Liver (tissue), 9 donors: ENCODE results near the gene NFKBIB. TPM values are rescaled to one million over a fixed set of nuclear protein-coding genes. Genes with fewer than 3 reads are reported as not detected.

ENCODE experiments used
- DNase-seq: peaks from one replicate; pipeline ENCODE4 v3.0.0-alpha.2; 2017; ENCODE audit warnings: low spot score
- H3K27ac ChIP-seq, 2 donors: one replicate each; pipeline ENCODE4 v1.7.0; 2013; ENCODE audit warnings: inconsistent platforms in 2 of 2, low read length in 2 of 2, control low read depth in 1 of 2, low read depth in 1 of 2, mild to moderate bottlenecking in 1 of 2
- H3K27me3 ChIP-seq, 4 donors: one replicate each; pipeline versions ENCODE4 v1.6.1 to v1.7.0; 2013; ENCODE audit warnings: low read length in 3 of 4, inconsistent platforms in 1 of 4, mild to moderate bottlenecking in 1 of 4, moderate library complexity in 1 of 4; ENCODE audit not compliant: control insufficient read depth in 4 of 4, insufficient read depth in 4 of 4
- H3K36me3 ChIP-seq, 4 donors: one replicate each; pipeline versions ENCODE4 v1.6.1 to v1.7.0; 2013; ENCODE audit warnings: low read length in 3 of 4, mild to moderate bottlenecking in 3 of 4, low read depth in 1 of 4, moderate library complexity in 1 of 4; ENCODE audit not compliant: control insufficient read depth in 4 of 4, insufficient read depth in 3 of 4
- H3K4me1 ChIP-seq, 4 donors: one replicate each; pipeline versions ENCODE4 v1.6.1 to v1.7.0; 2013; ENCODE audit warnings: low read length in 3 of 4, mild to moderate bottlenecking in 3 of 4, moderate library complexity in 1 of 4; ENCODE audit not compliant: control insufficient read depth in 4 of 4, insufficient read depth in 4 of 4
- H3K4me3 ChIP-seq, 3 donors: one replicate each; pipeline versions ENCODE4 v1.6.1 to v1.7.0; 2013; ENCODE audit warnings: low read length in 3 of 3, control low read depth in 1 of 3, low read depth in 1 of 3, mild to moderate bottlenecking in 1 of 3
- H3K9ac ChIP-seq, 2 donors: one replicate each; pipeline ENCODE4 v1.7.0; 2013; ENCODE audit warnings: low read length in 2 of 2, mild to moderate bottlenecking in 2 of 2, moderate library complexity in 2 of 2, control low read depth in 1 of 2, low read depth in 1 of 2
- H3K9me3 ChIP-seq, 4 donors: one replicate each; pipeline versions ENCODE4 v1.6.1 to v1.7.0; 2013; ENCODE audit warnings: low read length in 3 of 4; ENCODE audit not compliant: control insufficient read depth in 4 of 4
- EGR1 ChIP-seq, 2 donors: IDR thresholded peaks; 2 replicates each; pipeline ENCODE4 v1.6.1; 2016 to 2018; ENCODE audit warnings: antibody characterized with exemption in 2 of 2, low read depth in 2 of 2
- FOXA1 ChIP-seq: IDR thresholded peaks from 2 replicates; pipeline ENCODE4 v1.6.1; 2016; ENCODE audit warnings: antibody characterized with exemption
- FOXA2 ChIP-seq: IDR thresholded peaks from 2 replicates; pipeline ENCODE4 v1.6.1; 2016; ENCODE audit warnings: antibody characterized with exemption
- GABPA ChIP-seq, 2 donors: IDR thresholded peaks in 1 of 2; conservative IDR thresholded peaks in 1 of 2; 2 replicates each; pipeline ENCODE4 v1.6.1; 2016; ENCODE audit warnings: antibody characterized with exemption in 2 of 2, mild to moderate bottlenecking in 1 of 2, moderate library complexity in 1 of 2
- HNF4A ChIP-seq, 2 donors: conservative IDR thresholded peaks; 2 replicates each; pipeline ENCODE4 v1.6.1; 2016; ENCODE audit warnings: antibody characterized with exemption in 2 of 2, mild to moderate bottlenecking in 2 of 2
- HNF4G ChIP-seq: IDR thresholded peaks from 2 replicates; pipeline ENCODE4 v1.6.1; 2016; ENCODE audit warnings: antibody characterized with exemption
- JUND ChIP-seq, 2 donors: IDR thresholded peaks; 2 replicates each; pipeline ENCODE4 v1.6.1; 2016; ENCODE audit warnings: antibody characterized with exemption in 2 of 2
- NR2F2 ChIP-seq: IDR thresholded peaks from 2 replicates; pipeline ENCODE4 v1.6.1; 2016; ENCODE audit warnings: antibody characterized with exemption
- RAD21 ChIP-seq, 2 donors: IDR thresholded peaks; 2 replicates each; pipeline ENCODE4 v1.6.1; 2016; ENCODE audit warnings: antibody characterized with exemption in 2 of 2, mild to moderate bottlenecking in 2 of 2
- RXRA ChIP-seq, 2 donors: IDR thresholded peaks; 2 replicates each; pipeline ENCODE4 v1.6.1; 2017 to 2018; ENCODE audit warnings: antibody characterized with exemption in 2 of 2, mild to moderate bottlenecking in 1 of 2
- SP1 ChIP-seq: IDR thresholded peaks from 2 replicates; pipeline ENCODE4 v1.6.1; 2018; ENCODE audit warnings: antibody characterized with exemption, mild to moderate bottlenecking
- TAF1 ChIP-seq: conservative IDR thresholded peaks from 2 replicates; pipeline ENCODE4 v1.6.1; 2016; ENCODE audit warnings: antibody characterized with exemption, mild to moderate bottlenecking
- YY1 ChIP-seq: IDR thresholded peaks from 2 replicates; pipeline ENCODE4 v1.6.1; 2016; ENCODE audit warnings: antibody characterized with exemption, mild to moderate bottlenecking
- WGBS: extraction: QIAGEN DNeasy Blood & Tissue Kit; methylation state at CpG from one replicate; pipeline ENCODE4 v1.1.7; 2013; 5-methylcytosine and 5-hydroxymethylcytosine counted together
- polyA plus RNA-seq, 2 donors: library from polyadenylated mRNA; stranded (reverse) in 1 of 2; unstranded in 1 of 2; fragments of 200-250 nt in 1 of 2; fragments of >200 nt in 1 of 2; fragmentation: Nextera tagmentation in 1 of 2; extraction: Ambion mirVana in 1 of 2; gene quantifications; one replicate each; pipeline versions ENCODE4 v1.2.1 to v1.2.3, GENCODE V29; 2013 to 2015
- total RNA-seq, 2 donors: library from RNA; depleted of rRNA; stranded (reverse); fragments of >200 nt; gene quantifications; one replicate each; pipeline ENCODE4 v1.2.3, GENCODE V29; 2014
- TF ChIP-seq, protein P1 (sequence below): IDR thresholded peaks from 2 replicates; pipeline ENCODE4 v1.6.1; 2016; ENCODE audit warnings: antibody characterized with exemption
- TF ChIP-seq, protein P2 (sequence below): IDR thresholded peaks from 2 replicates; pipeline ENCODE4 v1.6.1; 2016; ENCODE audit warnings: antibody characterized with exemption
- TF ChIP-seq, protein P3 (sequence below): IDR thresholded peaks from 2 replicates; pipeline ENCODE4 v1.6.1; 2016; ENCODE audit warnings: antibody characterized with exemption, mild to moderate bottlenecking
- TF ChIP-seq, protein P4 (sequence below): fragments of 150-350 bp; IDR thresholded peaks from 2 replicates; pipeline ENCODE4 v1.5.1; 2017; ENCODE audit warnings: improper control_type of control experiment, low read depth, low read length; ENCODE audit not compliant: missing input control
- TF ChIP-seq, protein P5 (sequence below): IDR thresholded peaks from 2 replicates; pipeline ENCODE4 v1.6.1; 2016; ENCODE audit warnings: antibody characterized with exemption
- donor health status: healthy.
- donor health status: healthy.
- donor health status: healthy.
- donor health status: healthy.
- donor health status: healthy.

Gene NFKBIB, protein sequence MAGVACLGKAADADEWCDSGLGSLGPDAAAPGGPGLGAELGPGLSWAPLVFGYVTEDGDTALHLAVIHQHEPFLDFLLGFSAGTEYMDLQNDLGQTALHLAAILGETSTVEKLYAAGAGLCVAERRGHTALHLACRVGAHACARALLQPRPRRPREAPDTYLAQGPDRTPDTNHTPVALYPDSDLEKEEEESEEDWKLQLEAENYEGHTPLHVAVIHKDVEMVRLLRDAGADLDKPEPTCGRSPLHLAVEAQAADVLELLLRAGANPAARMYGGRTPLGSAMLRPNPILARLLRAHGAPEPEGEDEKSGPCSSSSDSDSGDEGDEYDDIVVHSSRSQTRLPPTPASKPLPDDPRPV
- total RNA-seq (10 to 100 TPM; 10.0 to 19.7 TPM), polyA plus RNA-seq (10 to 100 TPM in 1 of 2 donors, 1 to 10 TPM in 1; 8.0 to 25.4 TPM)

DNA sequence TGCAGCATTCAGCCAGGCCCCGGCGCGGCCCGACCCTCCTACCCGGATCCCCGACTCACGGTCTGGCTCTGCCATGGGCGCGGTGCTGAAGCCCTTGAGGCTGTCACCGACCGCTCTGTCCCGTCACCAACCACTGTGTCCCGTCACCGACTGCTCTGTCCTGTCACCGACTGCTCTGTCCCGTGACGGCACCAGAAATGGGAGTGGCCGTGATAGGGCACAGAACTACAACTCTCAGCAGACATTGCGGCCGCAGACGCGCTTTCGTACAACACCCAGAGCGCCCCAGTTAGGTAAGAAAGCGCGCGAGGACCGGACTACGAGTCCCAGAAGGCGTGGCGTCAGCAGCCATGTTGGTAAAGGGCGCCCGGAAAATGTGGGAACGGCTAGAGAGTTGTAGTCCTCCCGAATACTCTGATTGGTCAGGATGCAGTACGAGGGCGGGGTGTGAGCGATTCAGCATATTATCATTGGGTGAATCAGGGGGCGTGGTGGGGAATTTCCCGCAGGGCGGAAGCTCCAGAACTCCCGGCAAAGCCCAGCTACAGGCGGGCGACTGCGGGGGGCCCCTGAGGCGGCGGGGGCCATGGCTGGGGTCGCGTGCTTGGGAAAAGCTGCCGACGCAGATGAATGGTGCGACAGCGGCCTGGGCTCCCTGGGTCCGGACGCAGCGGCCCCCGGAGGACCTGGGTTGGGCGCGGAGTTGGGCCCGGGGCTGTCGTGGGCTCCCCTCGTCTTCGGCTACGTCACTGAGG lies at the start of gene NFKBIB, which contains the start of gene SIRT2:
Gene NFKBIB, plus strand, starts transcription at position 523 of the 755 bp plus-strand sequence. Its CDS starts 64 bp downstream, at position 587.
Gene SIRT2, minus strand, starts transcription at position 172 of the 755 bp plus-strand sequence. Its CDS starts 97 bp downstream, at position 75.
- TF ChIP-seq HNF4A (conservative IDR thresholded peaks at IDR 0.05), result peak; percentile 45 to 48
- no peak for TF ChIP-seq HNF4G
- TF ChIP-seq GABPA (IDR thresholded peaks at IDR 0.05 in 1 of 2, conservative IDR thresholded peaks at IDR 0.05 in 1 of 2), result peak; percentile 41 to 87
- TF ChIP-seq SP1, result peak; percentile 98
- TF ChIP-seq RXRA (IDR thresholded peaks at IDR 0.05), result peak; percentile 58 to 60
- peak; percentile 100 for TF ChIP-seq YY1
- TF ChIP-seq, protein P1, sequence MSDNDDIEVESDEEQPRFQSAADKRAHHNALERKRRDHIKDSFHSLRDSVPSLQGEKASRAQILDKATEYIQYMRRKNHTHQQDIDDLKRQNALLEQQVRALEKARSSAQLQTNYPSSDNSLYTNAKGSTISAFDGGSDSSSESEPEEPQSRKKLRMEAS, result peak; percentile 89
- TF ChIP-seq, protein P2, sequence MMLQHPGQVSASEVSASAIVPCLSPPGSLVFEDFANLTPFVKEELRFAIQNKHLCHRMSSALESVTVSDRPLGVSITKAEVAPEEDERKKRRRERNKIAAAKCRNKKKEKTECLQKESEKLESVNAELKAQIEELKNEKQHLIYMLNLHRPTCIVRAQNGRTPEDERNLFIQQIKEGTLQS, result peak; percentile 39
- no peak for TF ChIP-seq NR2F2
- TF ChIP-seq, protein P3, sequence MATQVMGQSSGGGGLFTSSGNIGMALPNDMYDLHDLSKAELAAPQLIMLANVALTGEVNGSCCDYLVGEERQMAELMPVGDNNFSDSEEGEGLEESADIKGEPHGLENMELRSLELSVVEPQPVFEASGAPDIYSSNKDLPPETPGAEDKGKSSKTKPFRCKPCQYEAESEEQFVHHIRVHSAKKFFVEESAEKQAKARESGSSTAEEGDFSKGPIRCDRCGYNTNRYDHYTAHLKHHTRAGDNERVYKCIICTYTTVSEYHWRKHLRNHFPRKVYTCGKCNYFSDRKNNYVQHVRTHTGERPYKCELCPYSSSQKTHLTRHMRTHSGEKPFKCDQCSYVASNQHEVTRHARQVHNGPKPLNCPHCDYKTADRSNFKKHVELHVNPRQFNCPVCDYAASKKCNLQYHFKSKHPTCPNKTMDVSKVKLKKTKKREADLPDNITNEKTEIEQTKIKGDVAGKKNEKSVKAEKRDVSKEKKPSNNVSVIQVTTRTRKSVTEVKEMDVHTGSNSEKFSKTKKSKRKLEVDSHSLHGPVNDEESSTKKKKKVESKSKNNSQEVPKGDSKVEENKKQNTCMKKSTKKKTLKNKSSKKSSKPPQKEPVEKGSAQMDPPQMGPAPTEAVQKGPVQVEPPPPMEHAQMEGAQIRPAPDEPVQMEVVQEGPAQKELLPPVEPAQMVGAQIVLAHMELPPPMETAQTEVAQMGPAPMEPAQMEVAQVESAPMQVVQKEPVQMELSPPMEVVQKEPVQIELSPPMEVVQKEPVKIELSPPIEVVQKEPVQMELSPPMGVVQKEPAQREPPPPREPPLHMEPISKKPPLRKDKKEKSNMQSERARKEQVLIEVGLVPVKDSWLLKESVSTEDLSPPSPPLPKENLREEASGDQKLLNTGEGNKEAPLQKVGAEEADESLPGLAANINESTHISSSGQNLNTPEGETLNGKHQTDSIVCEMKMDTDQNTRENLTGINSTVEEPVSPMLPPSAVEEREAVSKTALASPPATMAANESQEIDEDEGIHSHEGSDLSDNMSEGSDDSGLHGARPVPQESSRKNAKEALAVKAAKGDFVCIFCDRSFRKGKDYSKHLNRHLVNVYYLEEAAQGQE, result peak; percentile 83
- TF ChIP-seq, protein P4, sequence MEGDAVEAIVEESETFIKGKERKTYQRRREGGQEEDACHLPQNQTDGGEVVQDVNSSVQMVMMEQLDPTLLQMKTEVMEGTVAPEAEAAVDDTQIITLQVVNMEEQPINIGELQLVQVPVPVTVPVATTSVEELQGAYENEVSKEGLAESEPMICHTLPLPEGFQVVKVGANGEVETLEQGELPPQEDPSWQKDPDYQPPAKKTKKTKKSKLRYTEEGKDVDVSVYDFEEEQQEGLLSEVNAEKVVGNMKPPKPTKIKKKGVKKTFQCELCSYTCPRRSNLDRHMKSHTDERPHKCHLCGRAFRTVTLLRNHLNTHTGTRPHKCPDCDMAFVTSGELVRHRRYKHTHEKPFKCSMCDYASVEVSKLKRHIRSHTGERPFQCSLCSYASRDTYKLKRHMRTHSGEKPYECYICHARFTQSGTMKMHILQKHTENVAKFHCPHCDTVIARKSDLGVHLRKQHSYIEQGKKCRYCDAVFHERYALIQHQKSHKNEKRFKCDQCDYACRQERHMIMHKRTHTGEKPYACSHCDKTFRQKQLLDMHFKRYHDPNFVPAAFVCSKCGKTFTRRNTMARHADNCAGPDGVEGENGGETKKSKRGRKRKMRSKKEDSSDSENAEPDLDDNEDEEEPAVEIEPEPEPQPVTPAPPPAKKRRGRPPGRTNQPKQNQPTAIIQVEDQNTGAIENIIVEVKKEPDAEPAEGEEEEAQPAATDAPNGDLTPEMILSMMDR, result no peak
- peak; percentile 36 for TF ChIP-seq FOXA2
- TF ChIP-seq JUND (IDR thresholded peaks at IDR 0.05), result peak; percentile 39 to 77
- TF ChIP-seq EGR1 (IDR thresholded peaks at IDR 0.05; ENCODE audit: low read depth in 2 of 2), result peak; percentile 40 to 66
- TF ChIP-seq TAF1, result peak; percentile 86
- TF ChIP-seq RAD21 (IDR thresholded peaks at IDR 0.05), result peak; percentile 55 to 58
- TF ChIP-seq, protein P5, sequence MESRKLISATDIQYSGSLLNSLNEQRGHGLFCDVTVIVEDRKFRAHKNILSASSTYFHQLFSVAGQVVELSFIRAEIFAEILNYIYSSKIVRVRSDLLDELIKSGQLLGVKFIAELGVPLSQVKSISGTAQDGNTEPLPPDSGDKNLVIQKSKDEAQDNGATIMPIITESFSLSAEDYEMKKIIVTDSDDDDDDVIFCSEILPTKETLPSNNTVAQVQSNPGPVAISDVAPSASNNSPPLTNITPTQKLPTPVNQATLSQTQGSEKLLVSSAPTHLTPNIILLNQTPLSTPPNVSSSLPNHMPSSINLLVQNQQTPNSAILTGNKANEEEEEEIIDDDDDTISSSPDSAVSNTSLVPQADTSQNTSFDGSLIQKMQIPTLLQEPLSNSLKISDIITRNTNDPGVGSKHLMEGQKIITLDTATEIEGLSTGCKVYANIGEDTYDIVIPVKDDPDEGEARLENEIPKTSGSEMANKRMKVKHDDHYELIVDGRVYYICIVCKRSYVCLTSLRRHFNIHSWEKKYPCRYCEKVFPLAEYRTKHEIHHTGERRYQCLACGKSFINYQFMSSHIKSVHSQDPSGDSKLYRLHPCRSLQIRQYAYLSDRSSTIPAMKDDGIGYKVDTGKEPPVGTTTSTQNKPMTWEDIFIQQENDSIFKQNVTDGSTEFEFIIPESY, result peak; percentile 95
- TF ChIP-seq FOXA1, result peak; percentile 73
- Histone ChIP-seq H3K27ac (peak within 1 kb of the TSS; percentile 93 to 95), H3K4me1 (peaks cover 4 to 38% (median 17%) of the 10 kb centered on the region in 4 donors), H3K36me3 (no peaks in the 10 kb centered on the region), H3K27me3 (no peaks in the 10 kb centered on the region), H3K9ac (peak within 1 kb of the TSS; percentile 83 to 91), H3K9me3 (no peaks in the 10 kb centered on the region), H3K4me3 (peak within 1 kb of the TSS; percentile 81 to 88 (median 86))
- DNase-seq, result peak; percentile 97
- under 1% methylated on average over 64 of the region's 64 CpGs for WGBS
